ENCODE results near the gene PRKAR2B.

DNA sequence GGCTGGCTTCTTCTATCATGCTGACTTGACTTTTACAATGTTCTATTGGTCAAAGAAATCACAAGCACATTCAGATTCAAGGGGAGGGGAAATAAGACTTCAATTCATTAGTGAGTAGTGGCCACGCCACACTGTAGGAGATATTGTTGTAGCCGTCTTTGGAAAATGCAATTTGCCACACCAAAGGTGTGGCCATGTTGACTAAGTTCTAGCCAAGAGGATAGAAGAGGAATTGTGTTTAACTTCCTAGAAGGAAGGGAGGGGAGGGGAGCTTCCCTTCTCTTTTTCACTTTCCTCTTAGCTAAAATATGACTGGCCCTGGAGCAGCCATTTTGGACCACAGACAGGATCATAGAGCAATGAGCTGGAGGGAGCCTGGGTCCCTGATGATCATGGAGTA lies 3.4 kb upstream of the PRKAR2B start:
- TF ChIP-seq GATA3 (IDR thresholded peaks at IDR 0.05; ENCODE audit: low read depth, low read length) (no peak), GATA2 (IDR thresholded peaks at IDR 0.05; ENCODE audit: low read depth, low read length) (no peak)

Data from SH-SY5Y (cell line).